ENCODE measurements around the gene PSRC1.

Gene PSRC1

DNA sequence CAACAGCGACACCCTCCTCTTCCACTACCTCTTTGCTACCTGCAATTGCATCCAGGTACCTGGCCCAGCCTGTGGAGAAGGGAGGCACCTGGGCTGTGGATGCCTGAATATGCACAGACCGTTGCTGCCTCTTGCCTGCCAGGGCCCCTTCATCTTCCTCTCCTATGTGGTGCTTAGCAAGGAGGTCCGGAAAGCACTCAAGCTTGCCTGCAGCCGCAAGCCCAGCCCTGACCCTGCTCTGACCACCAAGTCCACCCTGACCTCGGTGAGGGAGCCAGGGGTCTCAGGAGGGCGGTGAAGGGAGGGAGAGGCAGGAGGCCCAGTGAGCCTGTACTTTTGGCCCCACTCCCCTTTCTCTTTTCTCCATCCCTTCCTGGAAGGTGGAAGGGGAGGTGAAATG, 11.5 kb downstream of the PSRC1 start:
- no peak for DNase-seq

GRCh38 chr1:109270623-109271317, 12.2 kb downstream of the PSRC1 start:
- no peak for DNase-seq

DNA sequence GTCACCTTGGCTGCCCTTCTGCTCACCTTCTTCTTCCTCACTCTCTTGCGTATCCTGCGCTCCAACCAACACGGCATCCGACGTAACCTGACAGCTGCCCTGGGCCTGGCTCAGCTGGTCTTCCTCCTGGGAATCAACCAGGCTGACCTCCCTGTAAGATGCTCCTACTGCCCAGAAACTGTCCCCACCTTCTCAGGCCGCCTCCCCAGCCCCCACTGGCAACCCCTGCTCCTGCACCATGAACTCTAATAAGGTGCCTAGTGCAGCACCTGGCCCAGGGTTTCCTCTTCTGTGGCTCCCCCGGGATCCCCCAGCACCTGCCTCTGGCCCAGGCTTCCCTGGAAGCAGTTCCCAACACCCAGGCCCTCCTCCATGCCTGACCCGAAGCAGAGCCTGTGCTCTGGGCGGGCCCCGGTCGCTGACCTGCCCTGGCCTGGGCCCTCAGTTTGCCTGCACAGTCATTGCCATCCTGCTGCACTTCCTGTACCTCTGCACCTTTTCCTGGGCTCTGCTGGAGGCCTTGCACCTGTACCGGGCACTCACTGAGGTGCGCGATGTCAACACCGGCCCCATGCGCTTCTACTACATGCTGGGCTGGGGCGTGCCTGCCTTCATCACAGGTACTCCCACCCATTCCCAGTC, 12.8 kb downstream of the PSRC1 start:
- DNase-seq: no peak

GRCh38 chr1:109269212-109269980, 13.5 kb downstream of the PSRC1 start:
- no peak for DNase-seq

GRCh38 chr1:109268431-109269211, 14.3 kb downstream of the PSRC1 start:
- no peak for DNase-seq

- DNase-seq: no peak
Measured at GRCh38 chr1:109267743-109268300, 15.1 kb downstream of the PSRC1 start.

- DNase-seq: no peak
Measured at GRCh38 chr1:109266965-109267364, 16.0 kb downstream of the PSRC1 start.

DNA sequence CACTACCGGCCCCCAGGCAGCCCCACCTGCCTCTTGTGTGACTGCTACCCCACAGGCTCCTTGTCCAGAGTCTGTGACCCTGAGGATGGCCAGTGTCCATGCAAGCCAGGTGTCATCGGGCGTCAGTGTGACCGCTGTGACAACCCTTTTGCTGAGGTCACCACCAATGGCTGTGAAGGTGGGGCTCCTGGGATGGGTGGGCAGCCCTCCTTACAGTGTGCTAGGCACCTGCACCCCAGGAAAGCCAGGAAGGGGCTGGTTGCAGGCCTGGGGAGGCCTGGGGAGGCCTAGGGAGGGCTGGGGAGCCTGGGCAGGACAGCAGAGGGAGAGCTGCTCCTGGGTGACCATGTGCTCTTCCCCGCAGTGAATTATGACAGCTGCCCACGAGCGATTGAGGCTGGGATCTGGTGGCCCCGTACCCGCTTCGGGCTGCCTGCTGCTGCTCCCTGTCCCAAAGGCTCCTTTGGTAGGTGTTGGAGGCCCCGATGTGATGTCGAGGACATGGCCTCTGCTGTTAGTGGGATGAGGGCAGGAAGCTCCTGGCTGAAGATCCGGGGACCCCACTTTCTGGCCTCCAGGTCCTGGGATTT, 17.1 kb downstream of the PSRC1 start:
- DNase-seq: no peak

GRCh38 chr1:109265016-109265415, 17.9 kb downstream of the PSRC1 start:
- DNase-seq: no peak

- no peak for DNase-seq
Measured at GRCh38 chr1:109264379-109264755, 18.6 kb downstream of the PSRC1 start.

DNA sequence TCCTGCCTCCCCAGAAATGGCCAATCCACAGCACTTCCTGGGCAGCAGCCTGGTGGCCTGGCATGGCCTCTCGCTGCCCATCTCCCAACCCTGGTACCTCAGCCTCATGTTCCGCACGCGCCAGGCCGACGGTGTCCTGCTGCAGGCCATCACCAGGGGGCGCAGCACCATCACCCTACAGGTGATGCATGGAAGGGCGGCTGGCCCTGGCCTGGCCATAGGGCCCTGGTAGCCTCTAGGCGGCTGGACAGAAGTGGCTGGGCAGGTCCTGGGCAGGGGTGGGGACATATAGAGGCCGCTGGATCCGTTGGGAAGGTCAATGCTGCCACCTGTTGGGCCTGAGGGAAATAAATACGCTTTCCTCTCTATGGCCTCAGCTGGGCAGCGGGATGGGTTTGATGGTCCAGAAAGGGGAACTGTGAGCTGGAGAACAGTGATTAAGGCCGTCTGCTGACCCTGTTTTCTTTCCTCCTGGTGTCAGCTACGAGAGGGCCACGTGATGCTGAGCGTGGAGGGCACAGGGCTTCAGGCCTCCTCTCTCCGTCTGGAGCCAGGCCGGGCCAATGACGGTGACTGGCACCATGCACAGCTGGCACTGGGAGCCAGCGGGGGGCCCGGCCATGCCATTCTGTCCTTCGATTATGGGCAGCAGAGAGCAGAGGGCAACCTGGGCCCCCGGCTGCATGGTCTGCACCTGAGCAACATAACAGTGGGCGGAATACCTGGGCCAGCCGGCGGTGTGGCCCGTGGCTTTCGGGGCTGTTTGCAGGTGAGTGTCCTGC, 19.2 kb downstream of the PSRC1 start:
- DNase-seq: peak; percentile 69

DNA sequence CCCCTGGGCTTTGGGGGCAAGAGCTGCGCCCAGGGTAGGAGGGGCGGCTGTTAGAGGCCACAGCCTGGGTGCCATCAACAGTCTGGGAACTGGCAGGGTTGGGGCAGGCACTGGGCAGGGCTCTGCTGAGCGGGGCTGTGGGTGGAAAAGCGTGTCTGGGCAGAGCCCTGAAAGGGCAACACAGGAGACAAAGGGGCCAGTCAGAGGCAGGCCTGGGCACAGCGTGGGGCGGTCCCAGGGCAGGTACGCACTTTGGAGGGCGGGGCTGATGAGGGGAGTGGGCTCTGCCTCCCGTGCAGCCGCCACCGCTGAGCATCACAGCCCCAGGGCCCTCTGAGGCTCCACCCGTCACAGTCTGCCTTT, 19.7 kb downstream of the PSRC1 start:
- no peak for DNase-seq

- DNase-seq: no peak
Measured at GRCh38 chr1:109262231-109263055, 20.5 kb downstream of the PSRC1 start.

DNA sequence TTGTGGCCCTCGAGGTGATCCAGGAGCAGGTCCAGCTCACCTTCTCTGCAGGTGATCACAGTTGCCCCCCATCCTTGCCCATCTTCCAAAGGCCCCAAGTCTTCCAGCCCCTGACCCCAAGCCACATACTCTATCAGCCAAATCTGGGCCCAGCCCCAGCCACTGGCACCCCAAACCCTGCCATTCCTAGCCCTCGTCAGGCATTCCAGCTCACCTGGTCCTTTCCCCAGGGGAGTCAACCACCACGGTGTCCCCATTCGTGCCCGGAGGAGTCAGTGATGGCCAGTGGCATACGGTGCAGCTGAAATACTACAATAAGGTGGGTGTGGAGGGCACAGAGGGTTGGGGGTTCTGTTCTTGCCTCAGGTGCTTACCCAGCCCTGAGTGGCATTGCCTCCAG, 21.4 kb downstream of the PSRC1 start:
- no peak for DNase-seq

DNA sequence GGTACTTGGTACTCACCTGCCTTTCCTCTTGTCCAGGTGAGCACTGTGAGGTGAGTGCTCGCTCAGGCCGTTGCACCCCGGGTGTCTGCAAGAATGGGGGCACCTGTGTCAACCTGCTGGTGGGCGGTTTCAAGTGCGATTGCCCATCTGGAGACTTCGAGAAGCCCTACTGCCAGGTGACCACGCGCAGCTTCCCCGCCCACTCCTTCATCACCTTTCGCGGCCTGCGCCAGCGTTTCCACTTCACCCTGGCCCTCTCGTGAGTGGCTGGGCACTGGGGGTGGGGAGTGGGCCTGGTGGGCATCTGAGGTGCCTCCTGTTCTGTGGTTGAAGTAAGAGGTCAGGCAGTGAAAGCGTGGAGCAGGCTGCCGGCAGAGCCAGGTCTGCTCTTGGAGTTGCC, 21.9 kb downstream of the PSRC1 start:
- DNase-seq: no peak

- DNase-seq: no peak
Measured at GRCh38 chr1:109259674-109260557, 23.0 kb downstream of the PSRC1 start.

DNA sequence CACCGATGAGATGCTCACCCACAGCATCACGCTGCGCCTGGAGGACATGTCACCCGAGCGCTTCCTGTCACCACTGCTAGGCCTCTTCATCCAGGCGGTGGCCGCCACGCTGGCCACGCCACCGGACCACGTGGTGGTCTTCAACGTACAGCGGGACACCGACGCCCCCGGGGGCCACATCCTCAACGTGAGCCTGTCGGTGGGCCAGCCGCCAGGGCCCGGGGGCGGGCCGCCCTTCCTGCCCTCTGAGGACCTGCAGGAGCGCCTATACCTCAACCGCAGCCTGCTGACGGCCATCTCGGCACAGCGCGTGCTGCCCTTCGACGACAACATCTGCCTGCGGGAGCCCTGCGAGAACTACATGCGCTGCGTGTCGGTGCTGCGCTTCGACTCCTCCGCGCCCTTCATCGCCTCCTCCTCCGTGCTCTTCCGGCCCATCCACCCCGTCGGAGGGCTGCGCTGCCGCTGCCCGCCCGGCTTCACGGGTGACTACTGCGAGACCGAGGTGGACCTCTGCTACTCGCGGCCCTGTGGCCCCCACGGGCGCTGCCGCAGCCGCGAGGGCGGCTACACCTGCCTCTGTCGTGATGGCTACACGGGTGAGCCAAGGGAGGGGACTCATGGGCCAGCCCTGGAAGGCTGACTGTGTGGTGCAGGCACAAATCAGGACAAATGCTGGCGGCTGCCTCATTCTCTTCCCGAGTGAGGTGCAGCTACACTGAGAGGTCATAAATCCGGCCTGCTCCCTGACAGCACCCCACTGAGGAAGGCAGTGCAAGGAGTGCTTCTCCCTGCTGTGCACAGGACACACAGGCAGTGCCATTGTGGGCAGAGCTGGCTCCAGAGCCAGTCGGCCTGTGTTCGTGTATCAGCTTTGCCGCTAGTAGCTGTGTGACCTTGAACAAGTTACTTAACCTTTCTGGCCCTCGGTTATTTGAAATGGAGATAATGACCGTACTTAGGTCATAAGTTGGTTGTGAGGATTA, 24.2 kb downstream of the PSRC1 start:
- DNase-seq: no peak

- no peak for DNase-seq
Measured at GRCh38 chr1:109257682-109258421, 25.1 kb downstream of the PSRC1 start.

Measured in CD4-positive, alpha-beta T cell treated with Interleukin-15 for 1 hour (primary cell).